ENCODE measurements around the gene ETV1.

ETV1 gene

GRCh38 chr7:13846386-13846785, 143.1 kb downstream of the ETV1 start:
- Histone ChIP-seq H3K9me3 (ENCODE audit: control insufficient read depth in 1 of 2, low read length in 2 of 2) (no peaks in the 10 kb centered on the region), H3K4me1 (ENCODE audit: control insufficient read depth in 1 of 2, insufficient read depth in 2 of 2, low read length in 2 of 2) (no peaks in the 10 kb centered on the region), H3K27ac (ENCODE audit: low read length) (no peak overlapping the region), H3K27me3 (ENCODE audit: low read depth, low read length) (no peaks in the 10 kb centered on the region), H3K36me3 (ENCODE audit: control insufficient read depth in 1 of 2, insufficient read depth in 2 of 2, low read length in 2 of 2) (no peaks in the 10 kb centered on the region), H3K4me3 (ENCODE audit: low read depth in 1 of 2, low read length in 2 of 2) (no peak overlapping the region)

- H3K4me1 ChIP-seq (ENCODE audit: control insufficient read depth in 1 of 2, insufficient read depth in 2 of 2, low read length in 2 of 2), result no peaks in the 10 kb centered on the region
- no peaks in the 10 kb centered on the region for H3K9me3 ChIP-seq (ENCODE audit: control insufficient read depth in 1 of 2, low read length in 2 of 2)
- no peak overlapping the region for H3K27ac ChIP-seq (ENCODE audit: low read length)
- H3K4me3 ChIP-seq (ENCODE audit: low read depth in 1 of 2, low read length in 2 of 2), result no peak overlapping the region
- no peaks in the 10 kb centered on the region for H3K36me3 ChIP-seq (ENCODE audit: control insufficient read depth in 1 of 2, insufficient read depth in 2 of 2, low read length in 2 of 2)
- H3K27me3 ChIP-seq (ENCODE audit: low read depth, low read length), result no peaks in the 10 kb centered on the region
Observed at GRCh38 chr7:13845601-13846000, 143.9 kb downstream of the ETV1 start.

- Histone ChIP-seq H3K4me1 (ENCODE audit: control insufficient read depth in 1 of 2, insufficient read depth in 2 of 2, low read length in 2 of 2) (no peaks in the 10 kb centered on the region), H3K27me3 (ENCODE audit: low read depth, low read length) (no peaks in the 10 kb centered on the region), H3K36me3 (ENCODE audit: control insufficient read depth in 1 of 2, insufficient read depth in 2 of 2, low read length in 2 of 2) (no peaks in the 10 kb centered on the region), H3K27ac (ENCODE audit: low read length) (no peak overlapping the region), H3K4me3 (ENCODE audit: low read depth in 1 of 2, low read length in 2 of 2) (no peak overlapping the region), H3K9me3 (ENCODE audit: control insufficient read depth in 1 of 2, low read length in 2 of 2) (no peaks in the 10 kb centered on the region)
Observed at GRCh38 chr7:13844954-13845353, 144.5 kb downstream of the ETV1 start.

GRCh38 chr7:13841284-13841683, 148.2 kb downstream of the ETV1 start:
- Histone ChIP-seq H3K4me1 (ENCODE audit: control insufficient read depth in 1 of 2, insufficient read depth in 2 of 2, low read length in 2 of 2) (no peaks in the 10 kb centered on the region), H3K4me3 (ENCODE audit: low read depth in 1 of 2, low read length in 2 of 2) (no peak overlapping the region), H3K9me3 (ENCODE audit: control insufficient read depth in 1 of 2, low read length in 2 of 2) (no peaks in the 10 kb centered on the region), H3K27me3 (ENCODE audit: low read depth, low read length) (no peaks in the 10 kb centered on the region), H3K27ac (ENCODE audit: low read length) (no peak overlapping the region), H3K36me3 (ENCODE audit: control insufficient read depth in 1 of 2, insufficient read depth in 2 of 2, low read length in 2 of 2) (no peaks in the 10 kb centered on the region)
